DND-41 (cell line): ENCODE measurements around the gene ARID3A.

Experiments
- EZH2 ChIP-seq: IDR thresholded peaks from 3 replicates; pipeline ENCODE4 v1.6.1; 2012; ENCODE audit warnings: borderline replicate concordance, low read depth, mild to moderate bottlenecking, moderate library complexity, low read length, inconsistent platforms; ENCODE audit not compliant: severe bottlenecking
- TF ChIP-seq, protein P1 (sequence below): IDR thresholded peaks from 2 replicates; pipeline ENCODE4 v1.5.1; 2012; ENCODE audit warnings: borderline replicate concordance, low read length, moderate library complexity, mild to moderate bottlenecking; ENCODE audit not compliant: poor library complexity, severe bottlenecking; ENCODE audit errors: extremely low read depth

GRCh38 chr19:906480-906879, 19.4 kb upstream of the ARID3A start:
- TF ChIP-seq EZH2 = no peak
- TF ChIP-seq, protein P1, sequence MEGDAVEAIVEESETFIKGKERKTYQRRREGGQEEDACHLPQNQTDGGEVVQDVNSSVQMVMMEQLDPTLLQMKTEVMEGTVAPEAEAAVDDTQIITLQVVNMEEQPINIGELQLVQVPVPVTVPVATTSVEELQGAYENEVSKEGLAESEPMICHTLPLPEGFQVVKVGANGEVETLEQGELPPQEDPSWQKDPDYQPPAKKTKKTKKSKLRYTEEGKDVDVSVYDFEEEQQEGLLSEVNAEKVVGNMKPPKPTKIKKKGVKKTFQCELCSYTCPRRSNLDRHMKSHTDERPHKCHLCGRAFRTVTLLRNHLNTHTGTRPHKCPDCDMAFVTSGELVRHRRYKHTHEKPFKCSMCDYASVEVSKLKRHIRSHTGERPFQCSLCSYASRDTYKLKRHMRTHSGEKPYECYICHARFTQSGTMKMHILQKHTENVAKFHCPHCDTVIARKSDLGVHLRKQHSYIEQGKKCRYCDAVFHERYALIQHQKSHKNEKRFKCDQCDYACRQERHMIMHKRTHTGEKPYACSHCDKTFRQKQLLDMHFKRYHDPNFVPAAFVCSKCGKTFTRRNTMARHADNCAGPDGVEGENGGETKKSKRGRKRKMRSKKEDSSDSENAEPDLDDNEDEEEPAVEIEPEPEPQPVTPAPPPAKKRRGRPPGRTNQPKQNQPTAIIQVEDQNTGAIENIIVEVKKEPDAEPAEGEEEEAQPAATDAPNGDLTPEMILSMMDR = no peak
